GM23248 (cell line): ENCODE results near the gene DAB2IP.

Source experiments
- EZH2 ChIP-seq: fragments of 200-600 bp; sonication (generic); IDR thresholded peaks from 2 replicates; pipeline ENCODE4 v1.6.1; 2018; ENCODE audit warnings: antibody characterized with exemption, mild to moderate bottlenecking; ENCODE audit not compliant: insufficient read depth, poor library complexity, severe bottlenecking
- EZH2phosphoT487 ChIP-seq: fragments of 200-600 bp; sonication (generic); IDR thresholded peaks from 2 replicates; pipeline ENCODE4 v1.6.1; 2018; ENCODE audit warnings: antibody characterized with exemption, moderate library complexity, mild to moderate bottlenecking, low read depth; ENCODE audit not compliant: insufficient read depth

DNA sequence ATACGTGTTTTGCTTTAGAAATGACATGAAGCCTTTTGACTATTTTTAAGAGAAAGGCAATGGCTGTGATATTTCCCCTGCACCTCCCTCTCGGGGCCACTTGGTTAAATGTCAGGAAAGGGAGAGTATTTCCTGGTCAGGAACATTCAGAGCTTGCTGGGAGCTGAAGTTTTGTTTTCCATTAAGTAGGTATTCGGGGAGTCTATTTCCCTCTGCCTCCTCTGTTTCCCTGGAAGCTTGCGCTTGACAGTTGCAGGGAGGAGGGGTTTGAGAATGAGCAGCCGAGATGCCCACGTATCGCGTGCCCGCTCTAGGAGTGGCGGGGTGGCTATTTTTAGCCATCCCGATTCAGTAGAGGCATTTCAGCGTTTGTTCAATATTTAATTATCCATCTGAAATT is 6.7 kb downstream of the DAB2IP start:
- TF ChIP-seq EZH2phosphoT487, result no peak
- no peak for TF ChIP-seq EZH2
